ENCODE measurements around the gene PIK3CA. TPM values are rescaled to one million over a fixed set of nuclear protein-coding genes. Genes with fewer than 3 reads are reported as not detected.
A peak's percentile ranks its signal among the peaks of the same experiment; 100 is the strongest.
"Not testable (repeated sequence)": the region's sequence is repeated elsewhere in the genome, so short reads cannot be mapped to it uniquely, and the experiment has no call there.

Gene PIK3CA
- total RNA-seq, result 9.0 TPM

- DNase-seq (ENCODE audit: low spot score) (peak; percentile 95), ATAC-seq (peak; percentile 90)
Observed at GRCh38 chr3:179147873-179148615, at the start of gene PIK3CA. Gene PIK3CA (plus strand): TSS chr3:179148357. CDS start chr3:179198826, 50,469 bp downstream.

- DNase-seq (ENCODE audit: low spot score) (no peak), ATAC-seq (no peak)
Observed at GRCh38 chr3:179098388-179099077, 49.6 kb upstream of the PIK3CA start.

- DNase-seq (ENCODE audit: low spot score) (no peak), ATAC-seq (no peak)
Observed at GRCh38 chr3:179100652-179101051, 47.5 kb upstream of the PIK3CA start.

DNA sequence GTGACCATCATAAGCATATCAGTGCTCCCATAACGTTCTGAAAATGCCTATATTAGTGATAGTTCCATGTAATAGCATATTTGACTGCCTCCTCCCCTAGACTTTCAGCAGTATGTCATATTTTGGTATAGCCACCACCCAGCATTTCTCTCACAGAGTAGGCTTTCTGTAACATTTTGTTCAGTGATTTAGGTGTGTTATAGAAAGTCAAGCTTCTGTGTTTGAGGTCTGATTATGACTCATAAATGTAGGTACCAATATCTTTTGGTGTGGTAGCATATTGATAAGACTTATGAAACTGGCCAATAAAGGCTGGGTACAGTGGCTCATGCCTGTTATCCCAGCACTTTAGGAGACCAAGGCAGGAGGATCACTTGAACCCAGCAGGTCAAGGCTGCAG lies 42.3 kb upstream of the PIK3CA start:
- DNase-seq (ENCODE audit: low spot score) (no peak), ATAC-seq (no peak)

- ATAC-seq (no peak), DNase-seq (ENCODE audit: low spot score) (no peak)
Observed at GRCh38 chr3:179107617-179108016, 40.5 kb upstream of the PIK3CA start.

DNA sequence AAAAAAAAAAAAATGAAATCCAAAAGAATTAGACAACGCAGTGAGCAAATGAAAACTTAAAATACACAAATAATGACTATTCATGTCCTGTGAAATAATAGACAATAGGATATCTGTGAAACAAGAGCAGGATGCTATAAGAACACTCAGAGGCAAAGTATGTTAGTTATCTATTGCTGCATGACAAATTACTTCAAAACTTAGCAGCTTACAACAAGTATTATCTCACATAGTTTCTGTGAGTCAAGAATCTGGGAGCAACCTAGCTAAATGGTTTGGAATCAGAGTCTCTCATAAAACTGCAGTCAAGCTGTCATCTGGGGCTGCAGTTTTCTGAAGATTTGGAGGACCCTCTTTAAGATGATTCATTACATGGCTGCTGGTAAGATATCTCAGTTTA lies 40.1 kb upstream of the PIK3CA start:
- DNase-seq (ENCODE audit: low spot score) (no peak), ATAC-seq (no peak)

GRCh38 chr3:179113903-179114302 lies 34.3 kb upstream of the PIK3CA start:
- DNase-seq (ENCODE audit: low spot score) (no peak), ATAC-seq (no peak)

- not testable (repeated sequence) for DNase-seq (ENCODE audit: low spot score); ATAC-seq
Observed at GRCh38 chr3:179115444-179115843, 32.7 kb upstream of the PIK3CA start.

- ATAC-seq (no peak), DNase-seq (ENCODE audit: low spot score) (no peak)
Observed at GRCh38 chr3:179116816-179117215, 31.3 kb upstream of the PIK3CA start.

- not testable (repeated sequence) for DNase-seq (ENCODE audit: low spot score); ATAC-seq
Observed at GRCh38 chr3:179132191-179132890, 15.8 kb upstream of the PIK3CA start.

DNA sequence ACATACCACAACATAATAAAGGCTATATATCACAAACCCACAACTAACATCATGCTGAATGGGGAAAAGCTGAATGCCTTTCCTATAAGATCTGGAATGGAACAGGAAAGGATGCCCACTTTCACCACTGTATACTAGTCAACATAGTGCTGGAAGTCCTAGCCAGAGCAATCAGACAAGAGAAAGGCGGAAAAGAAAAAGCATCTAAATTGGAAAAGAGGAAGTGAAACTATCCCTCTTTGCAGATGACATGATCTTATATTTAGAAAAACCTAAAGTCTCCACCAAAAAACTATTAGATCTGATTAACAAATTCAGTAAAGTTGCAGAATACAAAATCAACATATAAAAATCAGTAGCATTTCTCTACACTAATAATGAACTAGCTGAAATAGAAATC lies 14.6 kb upstream of the PIK3CA start:
- no peak for DNase-seq (ENCODE audit: low spot score)
- ATAC-seq, result no peak

- ATAC-seq (no peak), DNase-seq (ENCODE audit: low spot score) (no peak)
Observed at GRCh38 chr3:179136195-179136594, 12.0 kb upstream of the PIK3CA start.

DNA sequence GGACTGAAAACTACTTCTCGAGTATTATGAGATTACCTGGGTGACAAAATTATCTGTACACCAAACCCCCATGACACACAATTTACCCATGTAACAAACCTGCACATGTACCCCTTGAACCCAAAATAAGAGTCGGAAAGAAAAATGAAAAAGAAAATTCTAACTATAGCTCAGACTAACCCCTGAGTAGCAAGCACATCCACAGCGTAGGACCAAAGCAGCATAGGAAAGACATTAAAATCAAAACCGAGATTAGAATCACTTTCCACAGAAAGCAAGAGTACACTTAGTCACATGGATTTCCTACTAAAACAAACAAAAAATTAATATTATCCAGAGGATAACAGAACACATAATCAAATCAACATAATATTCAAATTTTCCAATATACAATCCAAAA lies 6.3 kb upstream of the PIK3CA start:
- DNase-seq (ENCODE audit: low spot score) (no peak), ATAC-seq (no peak)

- ATAC-seq (peak; percentile 72), DNase-seq (ENCODE audit: low spot score) (no peak)
Observed at GRCh38 chr3:179146911-179147513, 1.1 kb upstream of the PIK3CA start.

DNA sequence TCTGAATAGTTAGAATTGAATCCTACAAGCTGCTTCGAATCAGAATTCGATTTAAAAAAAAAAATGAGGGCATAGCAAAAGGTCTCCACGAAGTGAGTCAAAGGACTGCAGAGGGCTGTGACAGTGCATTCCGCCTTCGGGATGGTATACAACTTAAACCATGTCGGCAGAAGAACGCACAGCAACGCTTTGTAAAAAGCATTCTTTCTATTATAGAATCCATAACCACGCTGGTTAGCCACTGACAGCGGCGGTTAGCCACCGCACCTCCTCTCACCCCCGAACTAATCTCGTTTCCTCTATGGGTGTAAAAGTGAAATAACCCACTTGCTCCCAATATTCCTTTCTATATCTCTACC lies 664 bp upstream of the PIK3CA start:
- no peak for DNase-seq (ENCODE audit: low spot score)
- ATAC-seq, result peak; percentile 40

DNA sequence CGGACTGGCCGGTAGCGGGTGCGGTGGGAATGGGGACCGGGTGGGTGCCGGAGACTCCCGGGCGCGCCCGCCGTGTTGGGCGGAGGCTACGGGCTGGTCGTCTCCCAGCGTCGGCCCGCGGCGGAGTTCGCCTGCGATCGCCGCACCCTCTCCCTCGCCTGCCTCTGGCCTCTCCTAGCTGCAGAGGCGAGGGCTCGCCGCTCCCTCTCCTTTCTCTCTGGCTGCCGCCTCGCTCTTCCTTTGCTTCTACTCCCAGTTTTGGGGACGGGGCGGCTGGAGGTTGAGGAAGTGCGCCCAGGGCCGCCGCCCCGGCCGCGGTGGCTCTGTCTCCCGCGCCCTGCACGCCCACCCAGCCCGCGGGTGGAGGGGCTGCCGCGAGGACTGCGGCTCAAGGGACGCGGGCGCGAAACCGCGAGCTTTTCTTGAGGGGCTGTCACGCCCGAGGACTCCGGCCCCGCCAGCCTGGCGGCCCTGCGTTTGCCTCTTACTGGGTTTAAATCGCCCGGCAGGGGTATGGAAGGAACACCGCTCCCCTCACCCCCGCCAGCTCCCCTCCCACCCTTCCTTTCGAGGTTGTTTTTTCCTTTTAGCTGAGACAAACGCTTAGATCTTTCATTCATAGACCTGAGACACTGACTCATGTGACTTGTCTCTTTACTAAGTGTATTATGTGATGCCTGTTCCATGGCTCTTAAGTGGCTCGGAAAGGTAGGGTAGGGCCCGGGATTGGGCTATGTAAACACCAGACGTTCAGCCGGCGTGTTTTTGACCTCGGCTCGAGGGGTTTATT lies 654 bp downstream of the PIK3CA start:
- ATAC-seq, result peak; percentile 60

DNA sequence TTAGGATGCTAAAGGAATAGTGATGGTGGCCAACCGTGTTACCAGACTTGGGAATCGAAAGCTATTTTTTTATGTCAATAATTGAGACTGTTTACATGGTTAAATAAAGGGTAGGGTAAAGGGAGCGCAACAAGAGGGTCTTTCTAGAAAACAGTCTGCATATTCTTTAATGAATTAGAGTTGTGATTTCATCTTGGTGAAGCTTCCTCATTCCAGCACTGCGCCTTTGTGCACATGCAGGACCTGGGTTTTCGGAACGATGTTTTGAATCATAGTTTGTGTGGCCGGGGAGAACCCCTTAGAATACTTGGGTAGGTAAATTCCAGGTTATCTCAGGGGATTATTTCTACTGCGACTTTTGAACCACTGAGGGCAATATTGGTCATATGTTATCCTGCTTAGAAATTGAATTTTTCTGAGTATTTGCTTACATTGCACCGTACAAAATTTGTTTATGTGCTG lies 1.3 kb downstream of the PIK3CA start:
- ATAC-seq (no peak), DNase-seq (ENCODE audit: low spot score) (no peak)

More for the DNA sequence above, 654 bp downstream of the PIK3CA start:
- DNase-seq (ENCODE audit: low spot score), result peak; percentile 63

DNA sequence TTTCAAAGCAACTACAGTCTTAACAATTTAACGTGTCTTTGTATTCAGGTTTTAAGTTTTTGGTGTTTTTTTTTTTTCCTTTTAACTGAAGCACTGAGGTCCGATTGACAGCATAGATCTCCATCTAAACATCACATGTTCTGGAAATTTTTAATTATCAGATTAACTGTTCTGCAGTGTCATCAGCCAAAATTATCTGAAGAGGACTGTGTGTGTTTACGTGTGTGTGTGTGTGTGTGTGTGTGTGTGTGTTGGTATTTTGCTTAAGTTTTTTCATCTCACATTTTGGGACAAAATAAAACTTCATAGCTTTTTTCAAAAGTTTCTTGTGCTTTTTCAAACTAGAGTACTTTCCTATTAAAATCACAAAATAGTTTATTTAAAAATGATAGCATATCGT lies 1.8 kb downstream of the PIK3CA start:
- ATAC-seq (no peak), DNase-seq (ENCODE audit: low spot score) (no peak)

- ATAC-seq, result no peak
- DNase-seq (ENCODE audit: low spot score), result no peak
Observed at GRCh38 chr3:179150610-179151009, 2.5 kb downstream of the PIK3CA start.

- DNase-seq (ENCODE audit: low spot score) (no peak), ATAC-seq (no peak)
Observed at GRCh38 chr3:179151474-179151873, 3.3 kb downstream of the PIK3CA start.

- DNase-seq (ENCODE audit: low spot score), result no peak
- ATAC-seq, result peak; percentile 54
Observed at GRCh38 chr3:179156170-179156569, 8.0 kb downstream of the PIK3CA start.

All from left lobe of liver (tissue), 2 donors.